HG03521 (cell line): Measurements from ENCODE around the gene SLC4A1.

Source experiments
- ATAC-seq: cut with Tn5 transposase; IDR thresholded peaks from one replicate; pipeline ENCODE4 v1.9.1; 2021; ENCODE audit warnings: mild to moderate bottlenecking, moderate library complexity; ENCODE audit not compliant: unreplicated experiment

SLC4A1 gene

DNA sequence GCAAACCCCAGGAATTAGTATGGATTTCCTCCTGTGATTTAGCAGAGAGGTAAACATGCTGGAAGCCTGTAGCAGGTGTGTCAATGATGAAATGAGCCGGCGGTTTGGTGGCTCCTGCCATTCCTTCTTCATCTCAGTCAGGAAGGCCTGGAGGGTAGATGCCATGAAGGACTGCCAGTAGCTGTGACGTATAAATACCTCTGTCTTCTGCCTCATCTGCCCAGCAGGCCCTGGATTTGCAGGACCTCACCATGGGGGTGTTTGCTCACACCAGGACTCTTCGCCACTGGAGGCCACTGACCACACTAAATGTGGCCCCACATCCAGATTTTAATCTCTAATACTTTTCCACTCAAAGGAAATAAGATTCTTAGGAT lies 16.1 kb upstream of the SLC4A1 start:
- ATAC-seq: no peak

DNA sequence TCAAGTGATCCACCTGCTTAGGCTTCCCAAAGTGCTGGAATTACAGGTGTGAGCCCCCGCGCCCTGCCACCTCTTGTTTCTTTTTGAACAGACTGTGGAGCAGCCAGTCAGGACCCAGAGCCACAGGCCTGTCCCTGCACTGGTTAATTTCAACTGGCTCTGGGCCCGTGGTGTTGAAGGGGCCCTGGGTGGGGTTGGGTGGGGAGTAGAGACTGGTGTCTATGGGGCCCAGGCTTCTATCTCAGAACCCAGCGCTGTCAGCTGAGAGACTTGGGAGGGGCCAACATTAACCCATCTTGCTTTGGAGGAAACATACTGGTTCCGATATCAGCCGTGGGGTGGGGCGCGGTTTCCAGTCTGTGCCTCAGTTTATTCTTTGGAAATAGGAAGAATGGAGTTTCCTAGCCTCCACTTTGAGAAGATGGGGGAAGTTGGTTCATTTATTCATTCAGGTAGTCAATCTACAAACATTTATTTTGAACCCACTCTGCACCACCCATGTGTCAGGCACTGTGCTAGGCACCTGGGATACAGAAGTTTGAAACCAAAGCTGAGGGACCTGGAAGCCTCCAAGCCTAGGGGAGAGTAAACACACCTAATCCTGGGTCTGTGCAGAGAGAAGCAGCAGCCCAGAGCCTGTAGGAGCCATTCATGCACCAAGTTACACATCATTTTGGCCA lies 15.5 kb upstream of the SLC4A1 start:
- ATAC-seq: no peak

DNA sequence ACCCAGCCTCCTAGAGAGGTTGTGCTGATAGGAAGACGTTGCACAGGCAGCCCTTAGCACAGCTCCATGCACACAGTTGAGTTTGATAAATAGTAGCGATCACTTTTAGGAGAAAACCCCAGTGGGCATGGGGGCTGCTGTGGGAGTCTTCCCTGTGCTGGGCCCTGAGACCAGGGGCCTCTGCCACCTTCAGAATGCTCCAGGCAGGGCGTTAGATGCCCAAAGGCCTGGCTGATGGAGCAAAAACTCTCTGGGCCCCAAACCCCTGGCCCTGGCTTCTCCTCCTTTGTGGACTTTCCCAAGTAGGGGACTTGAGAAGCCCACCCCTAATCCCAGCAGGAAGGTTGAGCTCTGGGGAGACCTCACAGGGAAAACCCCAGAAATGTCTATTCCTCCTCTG lies 14.3 kb upstream of the SLC4A1 start:
- no peak for ATAC-seq

DNA sequence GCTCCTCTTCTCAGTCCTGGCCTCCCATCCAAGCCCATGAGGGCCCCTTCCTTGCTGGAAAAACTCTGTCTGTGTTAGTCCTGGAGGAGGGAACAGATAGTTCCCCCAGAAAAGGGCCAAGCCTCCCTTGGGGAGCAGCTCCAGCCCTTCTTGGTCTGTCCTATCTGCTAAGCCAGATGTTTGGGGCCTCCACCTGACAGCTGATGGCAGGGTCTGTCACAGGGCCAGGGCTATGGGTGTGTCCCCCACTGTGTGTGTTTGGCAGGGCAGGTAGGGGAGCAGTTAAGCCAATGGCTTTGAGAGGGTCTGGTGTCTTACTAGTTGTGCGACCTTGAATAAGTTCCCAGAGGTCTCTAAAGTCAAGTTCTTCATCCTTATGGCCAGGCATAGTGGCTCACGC lies 13.6 kb upstream of the SLC4A1 start:
- no peak for ATAC-seq

DNA sequence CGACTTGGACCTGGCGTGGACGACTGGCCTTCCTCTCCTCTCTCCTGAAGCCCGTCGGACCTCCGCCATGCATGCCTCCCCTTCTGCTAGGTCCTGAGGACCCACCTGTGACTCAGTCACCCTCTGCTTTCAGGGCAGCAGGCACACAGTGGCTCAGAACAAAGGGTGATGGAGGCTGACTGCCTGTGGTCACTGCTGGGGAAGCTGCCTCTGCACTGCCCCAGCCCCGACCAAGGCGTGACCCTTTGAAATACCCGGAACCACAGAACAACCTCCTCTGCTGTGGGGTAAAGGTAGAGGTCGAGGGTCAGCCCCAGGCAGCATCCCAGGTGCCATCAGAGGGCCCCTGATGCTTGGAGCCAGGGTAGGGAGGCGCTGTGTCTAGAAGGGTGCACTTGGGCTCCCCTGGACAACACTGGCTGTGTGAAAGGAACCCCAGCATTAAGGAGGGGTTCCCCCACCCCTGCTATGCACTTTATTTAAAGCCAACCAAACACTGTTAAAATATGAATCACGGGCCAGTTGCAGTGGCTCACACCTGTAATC lies 12.5 kb upstream of the SLC4A1 start:
- no peak for ATAC-seq

DNA sequence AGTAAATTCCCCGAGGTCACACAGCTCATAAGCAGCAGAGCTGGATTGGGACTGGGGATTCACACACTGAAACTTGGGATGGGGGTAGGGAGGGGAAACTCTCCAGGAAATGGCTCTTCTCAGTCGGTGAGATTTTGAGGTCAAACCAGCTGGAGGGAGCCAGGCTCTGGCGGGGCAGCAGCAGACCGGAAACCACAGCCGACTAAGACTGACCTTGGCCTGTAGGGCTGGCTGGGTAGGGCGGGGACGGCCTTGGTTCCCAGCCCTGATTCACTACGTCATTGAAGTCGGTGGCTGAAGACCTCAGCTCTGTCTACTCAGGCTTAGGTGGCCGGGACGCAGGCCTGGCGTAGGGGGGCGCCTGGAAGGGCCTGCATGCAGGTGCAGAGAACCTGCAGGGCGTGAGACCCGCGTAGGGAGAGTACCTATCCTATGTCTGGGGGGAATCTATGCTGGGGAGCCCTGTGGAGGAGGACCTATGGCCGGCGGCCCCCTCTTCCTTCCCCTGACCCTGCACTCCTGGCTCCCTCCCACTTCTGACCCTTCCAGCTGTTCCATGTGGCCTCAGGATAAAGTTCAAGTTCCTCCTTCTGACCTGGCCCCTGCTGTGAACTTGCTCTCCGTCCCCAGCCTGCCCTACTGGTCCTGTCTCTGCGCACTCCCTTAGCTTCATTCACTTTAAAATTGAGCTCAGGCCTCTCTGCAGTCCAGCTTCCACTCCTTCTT lies 11.9 kb upstream of the SLC4A1 start:
- no peak for ATAC-seq

DNA sequence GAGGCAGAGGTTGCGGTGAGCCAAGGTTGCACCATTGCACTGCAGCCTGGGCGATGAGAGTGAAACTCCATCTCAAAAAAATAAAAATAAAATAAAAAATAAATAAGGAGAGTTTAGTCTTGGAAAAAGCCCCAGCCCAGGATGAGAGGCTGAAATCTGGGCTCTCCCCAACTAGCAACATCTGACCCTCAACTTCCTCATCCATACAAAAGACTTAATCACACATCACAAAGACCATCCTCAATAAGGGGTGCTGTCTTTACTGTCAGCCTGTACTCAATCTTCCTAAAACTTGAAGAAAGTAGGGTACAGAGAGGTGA lies 11.4 kb upstream of the SLC4A1 start:
- ATAC-seq: no peak

DNA sequence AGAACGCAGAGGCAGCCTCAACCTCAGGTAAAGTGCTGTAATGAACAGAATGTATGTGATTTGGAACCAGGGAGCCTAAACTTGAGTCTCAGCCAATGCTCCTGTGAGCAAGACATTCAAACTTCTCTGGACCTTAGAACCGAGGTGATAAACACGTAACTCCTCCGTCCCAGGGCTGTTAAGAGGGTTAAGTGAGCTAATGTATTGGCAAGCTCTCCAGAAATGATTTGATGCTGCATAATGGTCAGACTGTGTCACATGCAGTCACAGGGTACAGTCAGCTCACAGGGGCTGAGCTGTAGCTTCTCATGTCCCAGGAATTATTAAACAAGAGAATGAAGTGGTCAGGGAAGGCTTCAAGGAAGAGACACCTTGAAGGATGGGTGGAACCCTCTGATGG lies 10.0 kb upstream of the SLC4A1 start:
- ATAC-seq: no peak

DNA sequence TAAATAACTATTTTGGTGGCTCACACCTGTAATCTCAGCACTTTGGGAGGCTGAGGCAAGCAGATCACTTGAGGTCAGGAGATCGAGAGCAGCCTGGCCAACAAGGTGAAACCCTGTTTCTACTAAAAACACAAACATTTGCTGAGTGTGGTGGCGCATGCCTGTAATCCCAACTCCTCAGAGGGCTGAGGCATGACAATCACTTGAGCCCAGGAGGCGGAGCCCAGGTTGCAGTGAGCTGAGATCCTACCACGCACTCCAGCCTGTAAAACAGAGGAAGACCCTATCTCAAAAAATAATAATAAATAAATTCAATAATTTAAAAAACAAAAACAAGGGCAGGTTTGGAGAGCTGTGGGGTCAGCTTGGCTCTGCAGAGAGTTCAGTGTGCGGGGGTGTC lies 5.7 kb upstream of the SLC4A1 start:
- ATAC-seq: no peak

DNA sequence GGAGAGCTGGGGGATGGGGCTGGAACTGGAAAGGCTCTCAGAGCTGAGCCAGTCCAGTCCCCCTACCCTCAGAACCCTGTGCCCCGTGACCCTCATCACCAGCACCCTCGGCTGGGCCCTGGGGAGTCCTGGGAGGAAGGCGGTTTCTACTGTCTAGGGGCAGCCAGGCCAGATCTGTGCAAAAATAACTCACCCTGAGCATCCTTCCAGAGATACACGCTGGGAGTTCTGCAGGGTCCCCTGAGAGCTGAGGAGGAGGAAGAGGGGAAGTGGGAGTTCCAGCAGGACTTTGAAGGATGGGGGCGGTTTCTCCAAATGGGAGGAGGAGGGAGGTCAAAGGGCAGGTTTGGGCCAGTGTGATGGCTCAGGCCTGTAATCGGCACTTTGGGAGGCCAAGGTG lies 5.0 kb upstream of the SLC4A1 start:
- no peak for ATAC-seq

DNA sequence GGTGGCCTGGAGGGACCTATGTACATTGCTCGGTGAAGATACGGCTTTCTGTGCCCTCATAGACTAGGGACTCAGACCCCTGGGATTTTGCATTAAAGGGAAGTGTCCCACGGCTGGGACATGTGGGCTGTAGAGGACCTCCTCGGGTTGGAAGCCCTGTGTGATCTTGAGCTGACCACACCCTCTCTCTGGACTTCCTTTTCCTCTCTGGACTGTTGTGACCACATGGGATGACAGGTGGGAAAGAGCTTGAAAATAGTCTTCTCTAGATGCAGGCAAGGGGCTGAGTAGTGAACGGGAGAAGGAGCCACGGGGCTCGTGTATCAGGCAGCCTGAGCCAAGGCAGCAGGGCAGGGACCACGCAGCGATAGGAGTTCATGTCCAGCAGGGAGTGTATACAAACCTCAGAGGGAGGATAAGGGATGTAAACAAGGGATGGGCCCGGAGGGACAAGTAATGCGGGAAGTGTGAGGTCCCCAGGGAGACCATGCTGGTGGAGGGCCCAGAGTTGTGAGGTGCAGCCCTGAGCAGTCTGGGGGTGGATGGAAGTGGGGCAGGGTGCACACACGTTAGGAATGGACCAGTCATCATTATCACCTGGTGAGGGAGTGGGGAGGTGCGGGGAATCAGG lies 4.5 kb upstream of the SLC4A1 start:
- ATAC-seq: no peak

DNA sequence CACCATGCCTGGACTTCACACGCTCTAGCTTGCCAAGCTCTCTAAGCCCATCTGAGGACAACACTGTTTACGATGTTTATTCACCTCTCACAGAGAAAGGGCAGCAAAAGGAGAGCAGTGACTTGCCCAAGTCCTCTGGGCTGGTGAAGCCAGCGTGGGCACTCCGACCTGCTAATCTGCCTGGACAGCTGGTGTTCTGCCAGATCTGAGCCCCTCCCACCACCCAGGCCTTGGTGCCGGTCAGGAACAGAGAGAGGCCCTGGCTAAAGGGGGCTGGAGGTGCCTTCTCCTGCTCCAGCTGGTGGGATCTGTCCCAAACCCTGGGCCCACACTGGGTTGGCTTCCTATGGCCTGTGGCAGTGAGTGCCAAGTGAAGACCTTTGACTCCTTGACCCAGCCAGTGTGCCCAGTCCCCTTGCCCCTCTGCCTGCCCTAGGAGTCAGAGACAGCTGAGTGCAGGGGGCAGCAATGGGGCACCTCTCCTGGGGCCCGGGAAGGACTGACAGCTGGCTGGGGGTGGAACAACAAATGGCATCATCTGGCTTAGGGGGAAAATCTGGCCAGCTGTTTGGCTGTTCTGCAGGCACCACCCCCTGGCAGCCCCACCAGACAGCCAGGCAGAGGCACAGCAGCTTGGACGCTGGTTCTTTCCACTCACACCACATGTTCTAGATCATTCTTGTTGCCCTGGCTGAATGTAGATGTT lies 1.8 kb upstream of the SLC4A1 start:
- ATAC-seq: no peak

DNA sequence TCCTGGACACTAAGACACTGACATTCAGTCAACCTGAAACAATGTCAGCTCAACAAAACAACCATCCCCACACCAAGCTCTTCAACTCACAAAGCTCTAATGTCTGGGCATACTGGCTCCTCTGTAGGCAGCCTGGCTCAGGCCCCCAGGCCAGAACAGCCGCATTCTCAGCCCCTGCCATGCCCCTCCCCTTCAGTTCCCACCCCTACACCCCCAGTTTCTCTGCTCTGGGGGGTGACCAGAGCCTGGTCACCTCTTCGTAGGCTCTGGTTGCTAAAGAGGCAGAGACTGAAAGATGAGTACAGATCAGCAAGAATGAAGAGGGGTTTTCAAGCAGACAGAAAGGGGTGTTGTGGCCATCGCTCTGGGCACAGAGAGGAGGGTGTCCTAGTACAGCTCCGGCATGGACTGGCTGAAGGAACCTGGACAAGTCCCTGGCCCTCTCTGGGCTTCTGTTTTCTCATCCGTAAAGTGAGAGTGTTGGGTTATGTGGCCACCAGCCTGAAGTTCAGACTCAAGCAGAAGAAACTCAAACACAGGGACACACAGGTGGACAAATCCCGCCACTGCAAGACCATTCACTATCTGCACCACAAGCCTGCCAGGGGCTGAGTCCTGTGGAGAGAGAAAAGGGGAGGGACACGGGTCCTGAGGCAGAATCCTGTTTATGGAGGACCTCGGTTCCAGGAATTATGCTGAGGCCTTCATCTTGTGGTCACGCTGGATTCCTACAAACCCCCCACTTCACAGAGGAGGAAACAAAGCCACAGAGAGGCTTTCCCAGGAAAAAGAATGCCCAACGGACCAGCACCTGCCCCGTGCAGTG lies 987 bp upstream of the SLC4A1 start:
- ATAC-seq: no peak

DNA sequence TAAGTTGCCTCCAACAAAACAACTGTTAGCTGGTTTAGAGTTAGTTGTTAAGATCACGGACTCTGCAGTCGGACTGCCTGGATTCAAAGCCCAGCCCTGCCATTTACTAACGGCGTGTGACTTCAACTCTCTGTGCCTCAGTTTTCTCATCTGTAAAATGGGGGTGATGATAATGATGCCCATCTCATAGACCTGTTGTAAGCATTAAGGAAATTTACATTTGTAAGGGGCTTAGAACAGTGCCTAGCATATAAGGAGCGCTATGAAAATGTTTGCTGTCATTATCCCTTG lies 825 bp downstream of the SLC4A1 start:
- ATAC-seq: no peak

DNA sequence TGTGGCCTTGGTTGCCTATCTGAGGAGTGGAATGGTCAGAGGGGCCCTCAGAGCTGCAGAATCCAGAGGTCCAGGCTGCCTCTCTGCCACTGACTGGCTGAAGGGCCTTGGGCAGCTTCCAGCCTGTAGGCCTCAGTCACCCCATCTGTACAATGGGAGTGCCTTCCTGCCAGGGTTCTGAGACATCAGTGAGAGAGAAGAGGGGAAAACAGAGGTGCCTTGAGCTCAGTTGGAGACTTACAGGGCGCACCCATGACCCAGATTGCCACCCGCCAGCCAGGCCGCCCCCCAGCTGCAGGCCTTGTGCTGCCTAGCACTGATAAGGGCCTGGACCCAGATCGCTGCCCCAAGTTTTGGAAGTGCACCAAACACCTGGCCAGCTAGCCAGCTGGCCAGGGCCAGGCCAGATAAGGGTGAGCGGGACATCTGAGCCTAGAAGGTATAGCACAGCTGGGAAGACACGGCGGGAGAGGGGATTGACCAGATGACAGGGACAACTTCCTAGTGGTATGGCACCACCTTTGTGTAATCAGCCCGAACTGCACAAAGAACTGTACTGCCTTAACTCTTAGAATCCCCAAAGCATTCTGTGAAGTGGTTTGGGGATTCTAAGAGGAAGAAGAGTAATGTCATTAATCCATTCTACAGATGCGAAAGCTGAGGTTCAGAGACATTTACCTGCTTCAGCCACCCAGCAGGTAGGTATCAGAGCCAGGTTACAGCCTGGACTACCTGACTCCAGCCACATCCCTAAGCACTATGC lies 1.4 kb downstream of the SLC4A1 start:
- no peak for ATAC-seq

DNA sequence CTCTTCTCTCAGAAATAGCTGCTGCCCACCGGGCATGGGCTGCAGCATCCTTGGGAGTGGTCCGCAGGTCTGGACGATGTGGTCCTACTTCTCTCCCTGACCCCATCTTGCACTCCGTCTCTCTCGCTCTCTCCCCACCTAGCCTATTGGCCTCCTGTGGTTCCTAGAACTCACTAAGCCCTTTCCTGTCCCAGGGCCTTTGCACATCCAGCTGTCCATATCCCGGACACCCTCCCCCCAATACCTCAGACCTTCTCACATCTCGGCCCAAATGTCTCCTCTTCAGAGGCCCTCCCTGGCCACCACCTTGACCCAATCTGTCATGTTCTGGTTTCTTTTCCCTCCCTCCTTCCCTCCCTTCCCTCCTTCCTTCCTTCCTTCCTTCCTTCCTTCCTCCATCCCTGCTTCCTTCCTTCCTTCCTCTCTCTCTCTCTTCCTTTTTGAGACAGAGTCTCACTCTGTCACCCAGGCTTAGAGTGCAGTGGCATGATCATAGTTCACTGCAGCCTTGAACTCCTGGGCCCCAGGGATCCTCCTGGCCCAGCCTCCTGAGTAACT lies 4.5 kb downstream of the SLC4A1 start:
- ATAC-seq: no peak

DNA sequence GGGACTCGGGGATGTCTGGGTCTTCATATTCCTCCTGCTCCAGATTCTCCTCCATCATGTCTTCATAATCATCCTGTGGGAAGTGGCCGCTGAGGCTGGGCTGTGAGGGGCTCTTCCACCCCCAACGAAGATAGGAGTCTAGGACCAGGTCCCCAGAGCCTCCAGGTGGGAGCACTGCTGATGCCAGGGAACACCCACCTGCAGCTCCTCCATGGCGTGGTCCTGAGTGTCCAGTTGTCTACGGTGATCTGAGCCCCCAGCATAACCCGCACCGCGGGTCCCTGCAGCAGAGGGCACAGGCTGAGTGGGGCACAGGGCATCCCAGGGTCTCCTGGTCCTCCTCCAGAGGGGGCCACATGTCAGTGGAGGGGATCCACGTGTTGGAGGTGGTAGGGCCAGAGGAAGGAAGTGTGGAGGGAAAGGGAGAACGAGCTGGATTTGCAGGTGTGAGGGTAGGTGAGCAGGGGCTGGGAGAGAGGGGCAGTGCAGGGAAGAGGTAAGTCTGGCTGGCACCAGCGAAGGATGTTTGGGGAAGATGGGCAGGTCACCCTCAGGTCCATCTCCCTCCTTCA lies 5.2 kb downstream of the SLC4A1 start:
- ATAC-seq: no peak

DNA sequence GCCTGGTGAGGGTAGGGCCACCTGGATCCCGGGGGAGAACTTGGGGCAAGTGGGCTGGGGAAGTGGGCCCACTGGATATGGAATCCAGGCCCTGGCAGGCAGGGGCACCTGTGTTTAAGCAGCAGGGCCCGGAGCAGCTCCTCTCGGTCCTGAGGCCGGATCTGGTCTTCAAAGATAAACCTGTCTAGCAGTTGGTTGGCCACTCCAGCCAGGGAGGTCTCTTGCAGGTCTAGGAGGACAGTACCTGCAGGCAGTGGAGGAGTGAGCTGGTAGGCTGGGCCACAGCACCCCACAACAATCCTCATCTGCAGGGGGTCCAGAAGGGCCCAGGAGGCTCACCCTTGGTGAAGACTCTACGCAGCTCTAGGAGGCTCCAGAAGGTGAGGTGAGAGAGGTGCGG lies 7.6 kb downstream of the SLC4A1 start:
- no peak for ATAC-seq

DNA sequence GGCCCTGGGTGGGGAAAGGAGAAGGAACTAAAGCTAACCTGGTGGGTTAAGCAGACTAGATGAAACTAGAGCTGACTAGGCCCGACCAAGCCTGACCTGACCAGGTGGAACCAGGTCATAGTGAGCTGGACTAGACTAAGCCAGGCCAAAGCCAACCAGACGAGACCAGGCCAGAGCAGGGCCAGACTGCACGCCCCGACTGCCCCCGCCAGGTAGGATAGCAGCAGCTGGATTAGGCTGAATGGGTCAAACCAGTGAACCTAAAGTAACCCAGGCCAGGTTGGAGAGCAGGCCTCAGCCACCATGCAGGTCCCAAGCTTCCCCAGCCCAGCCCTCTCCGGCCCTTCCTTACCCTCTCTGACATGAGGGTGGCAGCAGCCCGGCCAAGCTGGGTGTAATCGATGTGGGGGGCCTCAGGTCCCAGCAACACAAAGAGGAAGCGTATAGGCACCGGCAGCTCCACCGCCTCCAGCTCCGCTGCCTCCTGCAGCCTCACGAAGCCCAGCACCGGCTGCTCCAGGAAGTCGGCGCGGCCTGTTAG lies 9.1 kb downstream of the SLC4A1 start:
- ATAC-seq: no peak
